Esophagus (tissue), 2 donors: ENCODE measurements around the gene STK39. TPM values are rescaled to one million over a fixed set of nuclear protein-coding genes. Genes with fewer than 3 reads are reported as not detected.
"Not testable (repeated sequence)": the region's sequence is repeated elsewhere in the genome, so short reads cannot be mapped to it uniquely, and the experiment has no call there.

ENCODE experiments used
- H3K27ac ChIP-seq, 2 donors: one replicate each; pipeline ENCODE4 v1.5.1; 2013; ENCODE audit warnings: low read depth in 2 of 2, mild to moderate bottlenecking in 2 of 2, inconsistent platforms in 1 of 2, low read length in 1 of 2, moderate library complexity in 1 of 2
- H3K27me3 ChIP-seq, 2 donors: one replicate each; pipeline ENCODE4 v1.6.1; 2013; ENCODE audit warnings: low read length in 2 of 2, control low read depth in 1 of 2, mild to moderate bottlenecking in 1 of 2; ENCODE audit not compliant: insufficient read depth in 2 of 2, control insufficient read depth in 1 of 2
- H3K36me3 ChIP-seq, 2 donors: one replicate each; pipeline ENCODE4 v1.6.1; 2013; ENCODE audit warnings: low read length in 1 of 2; ENCODE audit not compliant: control insufficient read depth in 2 of 2, insufficient read depth in 2 of 2
- H3K4me1 ChIP-seq, 2 donors: one replicate each; pipeline ENCODE4 v1.6.1; 2013; ENCODE audit warnings: low read length in 1 of 2; ENCODE audit not compliant: control insufficient read depth in 2 of 2, insufficient read depth in 2 of 2
- H3K4me3 ChIP-seq, 2 donors: one replicate each; pipeline ENCODE4 v1.5.1; 2013; ENCODE audit warnings: low read length in 2 of 2, mild to moderate bottlenecking in 2 of 2, low read depth in 1 of 2, moderate library complexity in 1 of 2
- H3K9me3 ChIP-seq, 2 donors: one replicate each; pipeline ENCODE4 v1.6.1; 2013; ENCODE audit warnings: mild to moderate bottlenecking in 2 of 2, low read depth in 1 of 2, low read length in 1 of 2, moderate library complexity in 1 of 2; ENCODE audit not compliant: control insufficient read depth in 2 of 2, insufficient read depth in 1 of 2
- WGBS, 2 donors: extraction: QIAGEN DNeasy Blood & Tissue Kit; methylation state at CpG; one replicate each; pipeline ENCODE4 v1.1.7; 2013; 5-methylcytosine and 5-hydroxymethylcytosine counted together
- polyA plus RNA-seq, 2 donors: library from polyadenylated mRNA; stranded (reverse); fragments of 200-250 nt; gene quantifications; one replicate each; pipeline ENCODE4 v1.2.3, GENCODE V29; 2013
- donor health status: healthy with polysubstance abuse.
- donor health status: Bipolar disorder and iron deficiency.

The STK39 gene
- polyA plus RNA-seq, 2 donors = 24.7 to 24.9 TPM

DNA sequence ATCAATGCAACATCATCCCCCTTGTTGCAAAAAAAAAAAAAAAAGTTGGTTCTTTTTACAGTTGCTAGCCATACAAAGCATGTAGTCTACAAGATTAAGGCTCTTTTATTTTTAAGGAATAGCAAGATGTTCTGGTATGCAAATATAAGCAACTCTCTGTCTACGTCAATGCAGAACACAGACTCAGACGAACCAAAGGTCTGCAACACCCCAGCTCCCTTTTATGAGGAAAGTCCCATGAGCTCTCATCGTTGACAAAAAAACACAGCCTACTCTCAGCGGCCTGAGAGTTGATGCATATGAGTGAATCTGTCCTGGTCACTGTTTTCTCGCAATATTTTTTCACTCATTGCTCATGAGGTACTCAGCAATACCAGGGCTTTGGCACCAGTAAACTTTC is 112.9 kb downstream of the STK39 start:
- H3K4me3 ChIP-seq = no peak overlapping the region
- WGBS, 2 donors = 89 to 92% methylated on average over 5 of the region's 5 CpGs
- H3K27ac ChIP-seq = no peak overlapping the region
- no peaks in the 10 kb centered on the region for H3K4me1 ChIP-seq
- H3K36me3 ChIP-seq = peaks cover 0 to 2% of the 10 kb centered on the region in 2 donors
- no peaks in the 10 kb centered on the region for H3K27me3 ChIP-seq
- no peaks in the 10 kb centered on the region for H3K9me3 ChIP-seq

DNA sequence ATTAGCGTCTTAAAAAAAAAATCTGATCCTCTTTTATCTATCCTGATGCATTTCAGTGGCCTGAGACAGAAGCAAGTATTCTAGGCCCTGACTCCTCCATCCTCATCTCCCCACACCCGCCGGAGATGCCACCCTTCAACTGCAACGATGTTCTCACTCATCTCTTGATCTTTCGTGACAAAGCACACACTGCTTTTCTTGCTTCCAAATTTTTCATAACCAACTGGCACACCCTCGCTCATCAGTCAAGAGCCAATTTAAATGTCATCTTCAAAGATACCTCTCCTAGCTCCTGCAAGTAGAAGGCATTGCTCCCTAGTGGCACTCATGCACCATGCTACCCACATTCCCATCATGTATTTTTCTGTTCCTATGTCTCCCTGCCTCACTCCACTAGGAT is 115.0 kb downstream of the STK39 start:
- H3K27ac ChIP-seq = no peak overlapping the region
- H3K27me3 ChIP-seq = no peaks in the 10 kb centered on the region
- H3K9me3 ChIP-seq = no peaks in the 10 kb centered on the region
- no peak overlapping the region for H3K4me3 ChIP-seq
- no peaks in the 10 kb centered on the region for H3K4me1 ChIP-seq
- WGBS, 2 donors = 95 to 96% methylated on average over 6 of the region's 6 CpGs
- H3K36me3 ChIP-seq = peaks cover 0 to 2% of the 10 kb centered on the region in 2 donors

DNA sequence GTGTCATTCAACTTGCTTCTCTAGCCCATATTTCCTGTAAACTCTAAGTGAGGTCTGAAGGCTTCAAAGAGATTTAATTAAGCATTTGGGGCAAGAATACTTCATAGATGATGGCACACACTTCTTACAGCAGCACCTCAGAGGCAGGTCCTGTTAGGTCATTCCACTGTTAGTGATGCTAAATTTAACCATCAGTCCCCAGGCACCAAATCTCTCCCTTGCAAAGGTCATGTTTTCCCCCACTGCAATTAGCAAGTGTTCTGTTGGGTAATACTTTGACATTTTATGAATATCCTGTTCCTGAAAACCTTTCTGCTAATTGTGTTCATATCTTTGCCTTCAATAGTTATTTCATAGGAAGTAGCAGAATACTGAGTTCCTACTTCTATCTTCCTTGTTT is 117.0 kb downstream of the STK39 start:
- Histone ChIP-seq H3K27me3 (no peaks in the 10 kb centered on the region), H3K36me3 (peaks cover 0 to 2% of the 10 kb centered on the region in 2 donors), H3K4me1 (no peaks in the 10 kb centered on the region), H3K4me3 (no peak overlapping the region), H3K27ac (no peak overlapping the region), H3K9me3 (no peaks in the 10 kb centered on the region)

- Histone ChIP-seq H3K4me1 (no peaks in the 10 kb centered on the region), H3K27me3 (no peaks in the 10 kb centered on the region), H3K4me3 (no peak overlapping the region), H3K9me3 (no peaks in the 10 kb centered on the region), H3K27ac (no peak overlapping the region), H3K36me3 (peaks cover 0 to 2% of the 10 kb centered on the region in 2 donors)
- WGBS, 2 donors = 87 to 90% methylated on average over 4 of the region's 4 CpGs
Measured at GRCh38 chr2:168127371-168127770, 120.0 kb downstream of the STK39 start.

GRCh38 chr2:168122210-168122609 is 125.2 kb downstream of the STK39 start:
- not testable (repeated sequence) for H3K27me3 ChIP-seq, H3K9me3 ChIP-seq, H3K27ac ChIP-seq, H3K4me1 ChIP-seq, H3K36me3 ChIP-seq, H3K4me3 ChIP-seq
- 88 to 95% methylated on average over 1 of the region's 1 CpG for WGBS, 2 donors

DNA sequence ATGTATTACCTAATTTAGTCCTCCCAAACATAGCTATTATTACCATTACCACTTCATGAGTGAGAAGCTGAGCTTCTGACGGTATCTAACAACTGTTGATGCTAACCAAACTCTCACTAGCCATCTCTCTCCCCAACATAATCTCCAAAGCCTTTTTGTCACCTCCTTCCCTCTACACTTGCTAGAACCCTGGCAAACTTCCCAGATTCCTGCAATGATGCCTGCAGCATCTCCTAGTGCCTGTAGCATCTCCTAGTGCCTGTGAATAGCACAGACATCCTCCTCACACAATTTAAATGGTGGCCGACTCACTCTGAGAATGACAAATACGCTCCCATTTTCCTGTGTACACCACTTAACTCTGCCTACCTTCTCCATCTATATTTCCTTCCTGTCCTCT is 126.7 kb downstream of the STK39 start:
- 89% methylated on average over 3 of the region's 3 CpGs for WGBS, 2 donors
- no peak overlapping the region for H3K27ac ChIP-seq

DNA sequence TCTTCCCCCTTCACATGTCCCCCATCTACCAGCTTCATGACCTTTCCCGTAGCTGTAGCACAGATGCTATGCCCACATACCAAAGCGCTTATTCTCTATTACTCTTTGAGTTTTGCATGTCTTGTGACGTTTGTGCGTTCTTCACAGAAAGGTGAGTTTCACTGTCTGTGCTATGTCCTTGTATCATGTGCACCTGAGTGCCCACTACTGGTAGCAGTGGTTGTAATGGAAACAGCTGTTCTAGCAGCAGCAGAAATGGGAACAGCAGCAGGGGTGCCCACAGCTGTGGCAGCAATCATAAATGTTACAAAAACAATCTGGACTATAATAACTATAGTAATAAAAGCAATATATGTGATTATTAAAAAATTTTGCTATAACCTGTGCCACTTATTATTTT is 127.1 kb downstream of the STK39 start:
- 95 to 98% methylated on average over 4 of the region's 4 CpGs for WGBS, 2 donors
- H3K4me1 ChIP-seq = no peaks in the 10 kb centered on the region

More for the DNA sequence above, 126.7 kb downstream of the STK39 start:
- H3K27me3 ChIP-seq = no peaks in the 10 kb centered on the region
- no peaks in the 10 kb centered on the region for H3K4me1 ChIP-seq
- H3K9me3 ChIP-seq = no peaks in the 10 kb centered on the region
- peaks cover 0 to 5% of the 10 kb centered on the region in 2 donors for H3K36me3 ChIP-seq
- H3K4me3 ChIP-seq = no peak overlapping the region

GRCh38 chr2:168119515-168120141 is 127.8 kb downstream of the STK39 start:
- WGBS, 2 donors = 45% methylated on average over 4 of the region's 4 CpGs
- no peaks in the 10 kb centered on the region for H3K4me1 ChIP-seq
- no peak overlapping the region for H3K27ac ChIP-seq
- H3K4me3 ChIP-seq = no peak overlapping the region
- peaks cover 0 to 5% of the 10 kb centered on the region in 2 donors for H3K36me3 ChIP-seq
- H3K27me3 ChIP-seq = no peaks in the 10 kb centered on the region
- H3K9me3 ChIP-seq = no peaks in the 10 kb centered on the region

More for the DNA sequence above, 127.1 kb downstream of the STK39 start:
- Histone ChIP-seq H3K27me3 (no peaks in the 10 kb centered on the region), H3K27ac (no peak overlapping the region), H3K36me3 (peaks cover 0 to 5% of the 10 kb centered on the region in 2 donors), H3K4me3 (no peak overlapping the region), H3K9me3 (no peaks in the 10 kb centered on the region)

GRCh38 chr2:168118733-168119514 is 128.5 kb downstream of the STK39 start:
- Histone ChIP-seq H3K27ac (no peak overlapping the region), H3K27me3 (no peaks in the 10 kb centered on the region), H3K4me1 (no peaks in the 10 kb centered on the region), H3K36me3 (peaks cover 0 to 5% of the 10 kb centered on the region in 2 donors), H3K4me3 (no peak overlapping the region), H3K9me3 (no peaks in the 10 kb centered on the region)
- 60 to 63% methylated on average over 10 of the region's 10 CpGs for WGBS, 2 donors

DNA sequence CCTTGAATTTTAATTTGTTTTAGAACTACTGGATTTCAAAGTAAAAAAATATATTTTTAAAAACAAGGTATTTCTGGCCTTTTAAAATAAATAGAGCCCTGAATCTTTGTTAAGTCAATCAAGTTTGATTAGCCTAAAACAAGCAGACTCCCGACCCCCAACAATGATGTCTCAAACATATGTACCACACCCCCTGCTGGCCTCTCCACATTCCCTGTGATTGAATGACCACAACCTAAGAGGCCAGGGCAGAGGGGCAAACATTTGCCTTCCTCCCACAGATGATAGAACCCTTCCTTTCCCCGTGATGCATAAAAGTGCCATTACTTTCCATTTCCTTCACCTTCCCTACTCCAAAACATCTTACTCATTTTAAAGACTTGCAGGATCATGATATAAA is 130.9 kb downstream of the STK39 start:
- 84 to 91% methylated on average over 2 of the region's 2 CpGs for WGBS, 2 donors
- no peaks in the 10 kb centered on the region for H3K4me1 ChIP-seq

More for the DNA sequence above, 130.9 kb downstream of the STK39 start:
- H3K9me3 ChIP-seq = no peaks in the 10 kb centered on the region
- no peak overlapping the region for H3K27ac ChIP-seq
- H3K4me3 ChIP-seq = no peak overlapping the region
- peaks cover 0 to 2% of the 10 kb centered on the region in 2 donors for H3K36me3 ChIP-seq
- H3K27me3 ChIP-seq = no peaks in the 10 kb centered on the region
